Measurements from ENCODE around the gene GGT5.
"Not testable (repeated sequence)": the region's sequence is repeated elsewhere in the genome, so short reads cannot be mapped to it uniquely, and the experiment has no call there.

Gene GGT5

GRCh38 chr22:24262185-24262749, 17.4 kb upstream of the GGT5 start:
- DNase-seq (ENCODE audit: low read depth), result not testable (repeated sequence)

- DNase-seq (ENCODE audit: low read depth), result not testable (repeated sequence)
Observed at GRCh38 chr22:24259459-24259858, 14.6 kb upstream of the GGT5 start.

GRCh38 chr22:24256736-24257135, 11.9 kb upstream of the GGT5 start:
- not testable (repeated sequence) for DNase-seq (ENCODE audit: low read depth)

GRCh38 chr22:24256136-24256535, 11.3 kb upstream of the GGT5 start:
- DNase-seq (ENCODE audit: low read depth), result not testable (repeated sequence)

- not testable (repeated sequence) for DNase-seq (ENCODE audit: low read depth)
Observed at GRCh38 chr22:24253126-24253525, 8.2 kb upstream of the GGT5 start.

GRCh38 chr22:24251286-24251685, 6.4 kb upstream of the GGT5 start:
- DNase-seq (ENCODE audit: low read depth), result not testable (repeated sequence)

- DNase-seq (ENCODE audit: low read depth), result not testable (repeated sequence)
Observed at GRCh38 chr22:24249413-24249812, 4.5 kb upstream of the GGT5 start.

GRCh38 chr22:24248611-24249010, 3.7 kb upstream of the GGT5 start:
- DNase-seq (ENCODE audit: low read depth), result not testable (repeated sequence)

- no peak for DNase-seq (ENCODE audit: low read depth)
Observed at GRCh38 chr22:24247564-24248344, 2.9 kb upstream of the GGT5 start.

GRCh38 chr22:24247011-24247507, 2.2 kb upstream of the GGT5 start:
- no peak for DNase-seq (ENCODE audit: low read depth)

- not testable (repeated sequence) for DNase-seq (ENCODE audit: low read depth)
Observed at GRCh38 chr22:24245584-24246561, 991 bp upstream of the GGT5 start.

GRCh38 chr22:24244144-24244787, 616 bp downstream of the GGT5 start:
- DNase-seq (ENCODE audit: low read depth), result no peak

GRCh38 chr22:24243417-24243816, 1.5 kb downstream of the GGT5 start:
- not testable (repeated sequence) for DNase-seq (ENCODE audit: low read depth)

- DNase-seq (ENCODE audit: low read depth), result not testable (repeated sequence)
Observed at GRCh38 chr22:24240985-24241692, 3.7 kb downstream of the GGT5 start.

- no peak for DNase-seq (ENCODE audit: low read depth)
Observed at GRCh38 chr22:24240381-24240780, 4.5 kb downstream of the GGT5 start.

GRCh38 chr22:24238101-24238694, 6.7 kb downstream of the GGT5 start:
- not testable (repeated sequence) for DNase-seq (ENCODE audit: low read depth)

- DNase-seq (ENCODE audit: low read depth), result no peak
Observed at GRCh38 chr22:24236656-24237055, 8.2 kb downstream of the GGT5 start.

GRCh38 chr22:24235315-24235714, 9.6 kb downstream of the GGT5 start:
- DNase-seq (ENCODE audit: low read depth), result no peak

GRCh38 chr22:24233816-24234215, 11.1 kb downstream of the GGT5 start:
- no peak for DNase-seq (ENCODE audit: low read depth)

- no peak for DNase-seq (ENCODE audit: low read depth)
Observed at GRCh38 chr22:24233235-24233634, 11.6 kb downstream of the GGT5 start.

GRCh38 chr22:24232725-24233124, 12.2 kb downstream of the GGT5 start:
- no peak for DNase-seq (ENCODE audit: low read depth)

Data from HS-27A (cell line).